ENCODE results near the gene RHBDF1.

Gene RHBDF1

GRCh38 chr16:92431-93339, 20.3 kb upstream of the RHBDF1 start:
- Histone ChIP-seq H3K27ac (ENCODE audit: low read depth, low read length) (no peak overlapping the region), H3K9ac (ENCODE audit: low read length) (no peak overlapping the region), H3K27me3 (ENCODE audit: control insufficient read depth, insufficient read depth, low read length) (no peaks in the 10 kb centered on the region), H3K4me3 (ENCODE audit: low read depth, low read length) (no peak overlapping the region), H3K36me3 (ENCODE audit: control insufficient read depth, insufficient read depth, low read length) (peaks cover 38% of the 10 kb centered on the region), H3K4me1 (ENCODE audit: control insufficient read depth, insufficient read depth, low read length) (no peaks in the 10 kb centered on the region; the same call in 1 of the 2 replicates), H3K9me3 (ENCODE audit: control insufficient read depth, insufficient read depth, low read depth, low read length) (no peaks in the 10 kb centered on the region)

GRCh38 chr16:91484-91883, 19.1 kb upstream of the RHBDF1 start:
- Histone ChIP-seq H3K27ac (ENCODE audit: low read depth, low read length) (no peak overlapping the region), H3K9ac (ENCODE audit: low read length) (no peak overlapping the region), H3K36me3 (ENCODE audit: control insufficient read depth, insufficient read depth, low read length) (peaks cover 45% of the 10 kb centered on the region)

GRCh38 chr16:89391-90302, 17.2 kb upstream of the RHBDF1 start:
- H3K4me3 ChIP-seq (ENCODE audit: low read depth, low read length), result no peak overlapping the region
- H3K36me3 ChIP-seq (ENCODE audit: control insufficient read depth, insufficient read depth, low read length), result peaks cover 63% of the 10 kb centered on the region
- no peaks in the 10 kb centered on the region for H3K4me1 ChIP-seq (ENCODE audit: control insufficient read depth, insufficient read depth, low read length)
- no peak overlapping the region for H3K27ac ChIP-seq (ENCODE audit: low read depth, low read length)
- no peaks in the 10 kb centered on the region for H3K9me3 ChIP-seq (ENCODE audit: control insufficient read depth, insufficient read depth, low read depth, low read length)
- H3K9ac ChIP-seq (ENCODE audit: low read length), result no peak overlapping the region
- no peaks in the 10 kb centered on the region for H3K27me3 ChIP-seq (ENCODE audit: control insufficient read depth, insufficient read depth, low read length)

More at GRCh38 chr16:91484-91883, 19.1 kb upstream of the RHBDF1 start:
- Histone ChIP-seq H3K4me1 (ENCODE audit: control insufficient read depth, insufficient read depth, low read length) (no peaks in the 10 kb centered on the region; the same call in 1 of the 2 replicates), H3K9me3 (ENCODE audit: control insufficient read depth, insufficient read depth, low read depth, low read length) (no peaks in the 10 kb centered on the region), H3K27me3 (ENCODE audit: control insufficient read depth, insufficient read depth, low read length) (no peaks in the 10 kb centered on the region), H3K4me3 (ENCODE audit: low read depth, low read length) (no peak overlapping the region)

- Histone ChIP-seq H3K4me3 (ENCODE audit: low read depth, low read length) (no peak overlapping the region), H3K4me1 (ENCODE audit: control insufficient read depth, insufficient read depth, low read length) (no peaks in the 10 kb centered on the region), H3K27me3 (ENCODE audit: control insufficient read depth, insufficient read depth, low read length) (no peaks in the 10 kb centered on the region), H3K36me3 (ENCODE audit: control insufficient read depth, insufficient read depth, low read length) (peaks cover 72% of the 10 kb centered on the region), H3K9me3 (ENCODE audit: control insufficient read depth, insufficient read depth, low read depth, low read length) (no peaks in the 10 kb centered on the region), H3K9ac (ENCODE audit: low read length) (no peak overlapping the region), H3K27ac (ENCODE audit: low read depth, low read length) (no peak overlapping the region)
Observed at GRCh38 chr16:88613-89012, 16.2 kb upstream of the RHBDF1 start.

- Histone ChIP-seq H3K27me3 (ENCODE audit: control insufficient read depth, insufficient read depth, low read length) (no peaks in the 10 kb centered on the region), H3K9me3 (ENCODE audit: control insufficient read depth, insufficient read depth, low read depth, low read length) (no peaks in the 10 kb centered on the region), H3K27ac (ENCODE audit: low read depth, low read length) (no peak overlapping the region), H3K36me3 (ENCODE audit: control insufficient read depth, insufficient read depth, low read length) (peaks cover 75% of the 10 kb centered on the region), H3K4me1 (ENCODE audit: control insufficient read depth, insufficient read depth, low read length) (no peaks in the 10 kb centered on the region), H3K4me3 (ENCODE audit: low read depth, low read length) (no peak overlapping the region), H3K9ac (ENCODE audit: low read length) (no peak overlapping the region)
Observed at GRCh38 chr16:86483-86952, 14.1 kb upstream of the RHBDF1 start.

- no peaks in the 10 kb centered on the region for H3K9me3 ChIP-seq (ENCODE audit: control insufficient read depth, insufficient read depth, low read depth, low read length)
- H3K4me3 ChIP-seq (ENCODE audit: low read depth, low read length), result no peak overlapping the region
- no peaks in the 10 kb centered on the region for H3K4me1 ChIP-seq (ENCODE audit: control insufficient read depth, insufficient read depth, low read length)
- no peak overlapping the region for H3K9ac ChIP-seq (ENCODE audit: low read length)
- H3K36me3 ChIP-seq (ENCODE audit: control insufficient read depth, insufficient read depth, low read length), result peaks cover 76% of the 10 kb centered on the region
- no peaks in the 10 kb centered on the region for H3K27me3 ChIP-seq (ENCODE audit: control insufficient read depth, insufficient read depth, low read length)
- H3K27ac ChIP-seq (ENCODE audit: low read depth, low read length), result peak overlapping the region; percentile 41; the same call in 1 of the 2 replicates
Observed at GRCh38 chr16:85865-86264, 13.4 kb upstream of the RHBDF1 start.

- Histone ChIP-seq H3K27me3 (ENCODE audit: control insufficient read depth, insufficient read depth, low read length) (no peaks in the 10 kb centered on the region), H3K4me1 (ENCODE audit: control insufficient read depth, insufficient read depth, low read length) (no peaks in the 10 kb centered on the region), H3K9me3 (ENCODE audit: control insufficient read depth, insufficient read depth, low read depth, low read length) (no peaks in the 10 kb centered on the region), H3K4me3 (ENCODE audit: low read depth, low read length) (no peak overlapping the region), H3K27ac (ENCODE audit: low read depth, low read length) (no peak overlapping the region), H3K36me3 (ENCODE audit: control insufficient read depth, insufficient read depth, low read length) (peaks cover 76% of the 10 kb centered on the region), H3K9ac (ENCODE audit: low read length) (no peak overlapping the region)
Observed at GRCh38 chr16:85407-85782, 13.0 kb upstream of the RHBDF1 start.

GRCh38 chr16:84718-85406, 12.4 kb upstream of the RHBDF1 start:
- Histone ChIP-seq H3K4me1 (ENCODE audit: control insufficient read depth, insufficient read depth, low read length) (no peaks in the 10 kb centered on the region), H3K9me3 (ENCODE audit: control insufficient read depth, insufficient read depth, low read depth, low read length) (no peaks in the 10 kb centered on the region), H3K27me3 (ENCODE audit: control insufficient read depth, insufficient read depth, low read length) (no peaks in the 10 kb centered on the region), H3K4me3 (ENCODE audit: low read depth, low read length) (no peak overlapping the region), H3K9ac (ENCODE audit: low read length) (no peak overlapping the region), H3K36me3 (ENCODE audit: control insufficient read depth, insufficient read depth, low read length) (peaks cover 75% of the 10 kb centered on the region), H3K27ac (ENCODE audit: low read depth, low read length) (no peak overlapping the region)

- Histone ChIP-seq H3K27me3 (ENCODE audit: control insufficient read depth, insufficient read depth, low read length) (no peaks in the 10 kb centered on the region), H3K9ac (ENCODE audit: low read length) (no peak overlapping the region), H3K9me3 (ENCODE audit: control insufficient read depth, insufficient read depth, low read depth, low read length) (no peaks in the 10 kb centered on the region), H3K36me3 (ENCODE audit: control insufficient read depth, insufficient read depth, low read length) (peaks cover 73% of the 10 kb centered on the region), H3K27ac (ENCODE audit: low read depth, low read length) (no peak overlapping the region), H3K4me3 (ENCODE audit: low read depth, low read length) (no peak overlapping the region), H3K4me1 (ENCODE audit: control insufficient read depth, insufficient read depth, low read length) (peaks cover 3% of the 10 kb centered on the region; the same call in 1 of the 2 replicates)
Observed at GRCh38 chr16:83781-84615, 11.6 kb upstream of the RHBDF1 start.

- H3K36me3 ChIP-seq (ENCODE audit: control insufficient read depth, insufficient read depth, low read length), result peaks cover 66% of the 10 kb centered on the region
- H3K27ac ChIP-seq (ENCODE audit: low read depth, low read length), result no peak overlapping the region
- no peak overlapping the region for H3K9ac ChIP-seq (ENCODE audit: low read length)
- no peak overlapping the region for H3K4me3 ChIP-seq (ENCODE audit: low read depth, low read length)
- no peaks in the 10 kb centered on the region for H3K9me3 ChIP-seq (ENCODE audit: control insufficient read depth, insufficient read depth, low read depth, low read length)
- H3K27me3 ChIP-seq (ENCODE audit: control insufficient read depth, insufficient read depth, low read length), result no peaks in the 10 kb centered on the region
- peaks cover 8% of the 10 kb centered on the region; the same call in 1 of the 2 replicates for H3K4me1 ChIP-seq (ENCODE audit: control insufficient read depth, insufficient read depth, low read length)
Observed at GRCh38 chr16:83060-83603, 10.7 kb upstream of the RHBDF1 start.
